ENCODE data around the gene SDHC.
"Not testable (repeated sequence)": the region's sequence is repeated elsewhere in the genome, so short reads cannot be mapped to it uniquely, and the experiment has no call there.

SDHC gene

GRCh38 chr1:161374373-161374772 is 60.2 kb downstream of the SDHC start:
- H3K27ac ChIP-seq = no peak overlapping the region
- no peak overlapping the region for H3K4me3 ChIP-seq

GRCh38 chr1:161378014-161378413 is 63.8 kb downstream of the SDHC start:
- Histone ChIP-seq H3K4me3 (no peak overlapping the region), H3K27ac (no peak overlapping the region)

- no peak overlapping the region for H3K4me3 ChIP-seq
- no peak overlapping the region for H3K27ac ChIP-seq
These were observed 64.9 kb downstream of the SDHC start for GRCh38 chr1:161379071-161379470.

GRCh38 chr1:161381707-161382106 is 67.5 kb downstream of the SDHC start:
- no peak overlapping the region for H3K4me3 ChIP-seq
- peak overlapping the region in 9 of 21 experiments; percentile 34 to 86 (median 65) for H3K27ac ChIP-seq

GRCh38 chr1:161382214-161383019 is 68.2 kb downstream of the SDHC start:
- no peak overlapping the region for H3K4me3 ChIP-seq
- peak overlapping the region in 15 of 21 experiments; percentile 12 to 90 (median 59) for H3K27ac ChIP-seq

- Histone ChIP-seq H3K27ac (peak overlapping the region in 13 of 21 experiments; percentile 79 to 97 (median 93)), H3K4me3 (no peak overlapping the region)
These were observed 74.5 kb downstream of the SDHC start for GRCh38 chr1:161388639-161389038.

GRCh38 chr1:161389158-161389557 is 75.0 kb downstream of the SDHC start:
- peak overlapping the region; percentile 51 to 97 (median 93) for H3K27ac ChIP-seq

GRCh38 chr1:161389691-161390558 is 75.7 kb downstream of the SDHC start:
- peak overlapping the region; percentile 42 to 72 (median 56) for H3K4me3 ChIP-seq
- H3K27ac ChIP-seq = peak overlapping the region; percentile 51 to 97 (median 93)

More at GRCh38 chr1:161389158-161389557, 75.0 kb downstream of the SDHC start:
- peak overlapping the region; percentile 42 to 72 (median 56) for H3K4me3 ChIP-seq

GRCh38 chr1:161390559-161390858 is 76.3 kb downstream of the SDHC start:
- peak overlapping the region in 20 of 21 experiments; percentile 24 to 97 (median 92) for H3K27ac ChIP-seq

GRCh38 chr1:161391136-161391535 is 77.0 kb downstream of the SDHC start:
- H3K4me3 ChIP-seq = peak overlapping the region in 1 of 7 experiments; percentile 63
- not testable (repeated sequence) for H3K27ac ChIP-seq

More at GRCh38 chr1:161390559-161390858, 76.3 kb downstream of the SDHC start:
- peak overlapping the region; percentile 42 to 72 (median 56) for H3K4me3 ChIP-seq

GRCh38 chr1:161391611-161392010 is 77.4 kb downstream of the SDHC start:
- Histone ChIP-seq H3K4me3 (no peak overlapping the region), H3K27ac (no peak overlapping the region)

- H3K4me3 ChIP-seq = no peak overlapping the region
- H3K27ac ChIP-seq = no peak overlapping the region
These were observed 79.0 kb downstream of the SDHC start for GRCh38 chr1:161393151-161393550.

GRCh38 chr1:161397038-161397437 is 82.9 kb downstream of the SDHC start:
- not testable (repeated sequence) for H3K27ac ChIP-seq, H3K4me3 ChIP-seq

- Histone ChIP-seq H3K4me3 (peak overlapping the region; percentile 49 to 86 (median 70)), H3K27ac (peak overlapping the region; percentile 90 to 100 (median 99))
These were observed 84.7 kb downstream of the SDHC start for GRCh38 chr1:161398900-161399256.

GRCh38 chr1:161399257-161399998 is 85.2 kb downstream of the SDHC start:
- peak overlapping the region; percentile 90 to 100 (median 99) for H3K27ac ChIP-seq
- H3K4me3 ChIP-seq = peak overlapping the region; percentile 49 to 86 (median 70)

GRCh38 chr1:161402446-161402845 is 88.3 kb downstream of the SDHC start:
- Histone ChIP-seq H3K27ac (no peak overlapping the region), H3K4me3 (no peak overlapping the region)

GRCh38 chr1:161404051-161404597 is 89.9 kb downstream of the SDHC start:
- H3K4me3 ChIP-seq = no peak overlapping the region
- H3K27ac ChIP-seq = no peak overlapping the region

GRCh38 chr1:161406551-161406950 is 92.4 kb downstream of the SDHC start:
- not testable (repeated sequence) for H3K4me3 ChIP-seq, H3K27ac ChIP-seq

- H3K4me3 ChIP-seq = no peak overlapping the region
- H3K27ac ChIP-seq = no peak overlapping the region
These were observed 93.3 kb downstream of the SDHC start for GRCh38 chr1:161407451-161407985.

All from skin epidermis (tissue), 12 donors.